OCI-LY1 (cell line): Measurements from ENCODE around the gene FRAS1.

Experiments
- H2AFZ ChIP-seq: fragments of 200-600 bp; sonication (generic), shearing (Covaris generic); 2 replicates; pipeline ENCODE4 v1.6.0; 2014; ENCODE audit warnings: antibody characterized with exemption, mild to moderate bottlenecking, low read length
- H3F3A ChIP-seq: fragments of 200-600 bp; sonication (generic), shearing (Covaris generic); 2 replicates; pipeline ENCODE4 v1.6.0; 2014; ENCODE audit warnings: mild to moderate bottlenecking, antibody characterized with exemption, low read length, moderate library complexity; ENCODE audit not compliant: insufficient read depth
- H3K27ac ChIP-seq: fragments of 200-600 bp; sonication (generic); 2 replicates; pipeline ENCODE4 v1.5.1; 2014; ENCODE audit warnings: low read length, mixed run types, mild to moderate bottlenecking, low read depth; ENCODE audit not compliant: poor library complexity, severe bottlenecking
- H3K27me3 ChIP-seq: fragments of 200-600 bp; sonication (generic); 2 replicates; pipeline ENCODE4 v1.6.0; 2014; ENCODE audit warnings: antibody characterized with exemption, mild to moderate bottlenecking, low read length, moderate library complexity; ENCODE audit not compliant: insufficient read depth
- H3K36me3 ChIP-seq: fragments of 200-600 bp; sonication (generic); 2 replicates; pipeline ENCODE4 v1.6.1; 2014; ENCODE audit warnings: mild to moderate bottlenecking, antibody characterized with exemption, low read length, moderate library complexity, mixed read lengths; ENCODE audit not compliant: insufficient read depth
- H3K4me1 ChIP-seq: fragments of 200-600 bp; sonication (generic); 2 replicates; pipeline ENCODE4 v1.5.1; 2014; ENCODE audit warnings: mild to moderate bottlenecking, low read length, moderate library complexity; ENCODE audit not compliant: insufficient read depth, severe bottlenecking
- H3K4me2 ChIP-seq: fragments of 200-600 bp; sonication (generic), shearing (Covaris generic); 2 replicates; pipeline ENCODE4 v1.6.1; 2014; ENCODE audit warnings: low read length
- H3K4me3 ChIP-seq: fragments of 200-600 bp; sonication (generic); 2 replicates; pipeline ENCODE4 v1.5.1; 2014; ENCODE audit warnings: low read length, low read depth, mild to moderate bottlenecking, mixed read lengths; ENCODE audit not compliant: poor library complexity, severe bottlenecking
- H3K79me2 ChIP-seq: fragments of 200-600 bp; shearing (Covaris generic); 2 replicates; pipeline ENCODE4 v1.6.1; 2016; ENCODE audit warnings: mixed run types, low read length, mixed read lengths; ENCODE audit not compliant: insufficient read depth
- H3K9ac ChIP-seq: fragments of 200-600 bp; sonication (generic), shearing (Covaris generic); 2 replicates; pipeline ENCODE4 v1.6.1; 2014; ENCODE audit warnings: mild to moderate bottlenecking, low read length, mixed read lengths
- H3K9me2 ChIP-seq: fragments of 200-600 bp; sonication (generic), shearing (Covaris generic); 2 replicates; pipeline ENCODE4 v1.6.1; 2014; ENCODE audit warnings: low read depth, mild to moderate bottlenecking, low read length, mixed read lengths
- H3K9me3 ChIP-seq: fragments of 200-600 bp; shearing (Covaris generic); 2 replicates; pipeline ENCODE4 v1.6.1; 2014; ENCODE audit warnings: low read length, mixed read lengths
- H4K20me1 ChIP-seq: fragments of 200-600 bp; sonication (generic), shearing (Covaris generic); 2 replicates; pipeline ENCODE4 v1.6.0; 2016; ENCODE audit warnings: mild to moderate bottlenecking, low read length; ENCODE audit not compliant: insufficient read depth
- CTCF ChIP-seq: fragments of 200-600 bp; sonication (generic), shearing (Covaris generic); IDR thresholded peaks from 2 replicates; pipeline ENCODE4 v1.5.1; 2017; ENCODE audit warnings: mild to moderate bottlenecking, antibody characterized with exemption, low read length, moderate library complexity, mixed read lengths
- EZH2 ChIP-seq: fragments of 200-600 bp; sonication (generic), shearing (Covaris generic); IDR thresholded peaks from 2 replicates; pipeline ENCODE4 v1.8.0; 2017; ENCODE audit warnings: borderline replicate concordance, mixed run types, mild to moderate bottlenecking, antibody characterized with exemption, low read length, moderate library complexity, mixed read lengths

The FRAS1 gene

GRCh38 chr4:78454016-78454415 lies 396.9 kb downstream of the FRAS1 start:
- Histone ChIP-seq H2AFZ (no peak overlapping the region), H3K4me1 (no peaks in the 10 kb centered on the region), H3F3A (no peaks in the 10 kb centered on the region), H3K27me3 (no peaks in the 10 kb centered on the region; the same call in 1 of the 2 replicates), H3K27ac (no peak overlapping the region), H3K36me3 (no peaks in the 10 kb centered on the region), H4K20me1 (no peaks in the 10 kb centered on the region), H3K79me2 (no peaks in the 10 kb centered on the region), H3K9ac (no peak overlapping the region), H3K9me2 (no peaks in the 10 kb centered on the region), H3K9me3 (no peaks in the 10 kb centered on the region), H3K4me2 (no peak overlapping the region), H3K4me3 (no peak overlapping the region)
- no peak for TF ChIP-seq CTCF
- TF ChIP-seq EZH2, result no peak

- Histone ChIP-seq H2AFZ (no peak overlapping the region), H3K9ac (no peak overlapping the region), H3K9me2 (no peaks in the 10 kb centered on the region), H3K36me3 (no peaks in the 10 kb centered on the region), H3F3A (no peaks in the 10 kb centered on the region), H3K4me2 (no peak overlapping the region), H3K4me1 (no peaks in the 10 kb centered on the region), H3K79me2 (no peaks in the 10 kb centered on the region), H3K9me3 (no peaks in the 10 kb centered on the region), H3K27me3 (no peaks in the 10 kb centered on the region), H3K27ac (no peak overlapping the region), H4K20me1 (no peaks in the 10 kb centered on the region), H3K4me3 (no peak overlapping the region)
- no peak for TF ChIP-seq CTCF
- no peak for TF ChIP-seq EZH2
These were observed 400.6 kb downstream of the FRAS1 start for GRCh38 chr4:78457751-78458150.

- H2AFZ ChIP-seq, result no peak overlapping the region
- H3K9me3 ChIP-seq, result no peaks in the 10 kb centered on the region
- H3K4me3 ChIP-seq, result no peak overlapping the region
- TF ChIP-seq CTCF, result no peak
- no peak for TF ChIP-seq EZH2
- no peaks in the 10 kb centered on the region for H3K27me3 ChIP-seq
- no peaks in the 10 kb centered on the region for H3K79me2 ChIP-seq
- H3K9me2 ChIP-seq, result no peaks in the 10 kb centered on the region
- H3K27ac ChIP-seq, result no peak overlapping the region
- H4K20me1 ChIP-seq, result no peaks in the 10 kb centered on the region
- H3K9ac ChIP-seq, result no peak overlapping the region
- H3K36me3 ChIP-seq, result no peaks in the 10 kb centered on the region
- no peak overlapping the region for H3K4me2 ChIP-seq
- H3K4me1 ChIP-seq, result no peaks in the 10 kb centered on the region
- H3F3A ChIP-seq, result no peaks in the 10 kb centered on the region
These were observed 402.2 kb downstream of the FRAS1 start for GRCh38 chr4:78459327-78459726.
